SK-N-SH (cell line): ENCODE results near the gene AKAP6.

Experiments used
- JUND ChIP-seq: IDR thresholded peaks from 2 replicates; pipeline ENCODE4 v1.4.0; 2012
- YY1 ChIP-seq: IDR thresholded peaks from 2 replicates; pipeline ENCODE4 v1.4.0; 2012; ENCODE audit warnings: low read depth, mild to moderate bottlenecking
- TF ChIP-seq, protein P1 (sequence below): fragments of 200-600 bp; sonication (generic); IDR thresholded peaks from 2 replicates; pipeline ENCODE4 v1.6.1; 2017; ENCODE audit warnings: antibody characterized with exemption, mild to moderate bottlenecking, moderate library complexity

DNA sequence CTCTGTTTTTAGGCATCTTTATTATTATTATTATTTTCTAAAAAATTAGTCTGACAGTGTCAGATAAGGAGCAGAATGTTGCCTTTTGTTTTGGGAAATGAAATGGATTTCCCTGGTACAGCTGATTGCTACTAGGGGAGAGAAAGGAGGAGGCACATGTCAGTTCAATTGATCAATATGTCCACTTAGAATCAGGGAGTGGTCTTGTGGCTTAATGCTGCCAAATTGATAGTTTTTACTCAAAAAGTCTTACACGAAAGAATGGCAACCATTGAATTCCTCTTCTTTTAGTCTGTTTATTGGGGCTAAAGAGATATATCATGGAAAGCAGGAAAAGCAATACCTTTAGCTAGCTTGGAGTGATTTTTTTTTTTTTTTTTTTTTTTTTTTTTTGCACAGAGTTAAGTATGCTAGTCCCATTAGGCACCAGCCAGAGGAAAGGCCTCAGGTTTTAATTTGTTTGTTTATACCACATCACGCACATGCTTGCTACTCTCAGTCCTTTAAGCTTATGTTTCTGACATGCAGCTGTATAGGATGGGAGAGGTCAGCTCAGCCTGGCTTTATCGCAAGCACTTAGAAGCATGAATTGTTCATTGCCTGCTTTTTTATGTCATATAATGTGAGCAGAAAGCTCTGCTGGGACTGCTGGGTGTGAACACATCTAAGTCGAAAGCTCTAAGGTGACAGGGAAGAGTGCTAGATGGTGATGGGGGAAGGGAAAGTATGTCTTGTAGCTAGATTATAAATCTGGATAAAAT, 1.4 kb downstream of the AKAP6 start:
- no peak for TF ChIP-seq JUND
- no peak for TF ChIP-seq YY1
- TF ChIP-seq, protein P1, sequence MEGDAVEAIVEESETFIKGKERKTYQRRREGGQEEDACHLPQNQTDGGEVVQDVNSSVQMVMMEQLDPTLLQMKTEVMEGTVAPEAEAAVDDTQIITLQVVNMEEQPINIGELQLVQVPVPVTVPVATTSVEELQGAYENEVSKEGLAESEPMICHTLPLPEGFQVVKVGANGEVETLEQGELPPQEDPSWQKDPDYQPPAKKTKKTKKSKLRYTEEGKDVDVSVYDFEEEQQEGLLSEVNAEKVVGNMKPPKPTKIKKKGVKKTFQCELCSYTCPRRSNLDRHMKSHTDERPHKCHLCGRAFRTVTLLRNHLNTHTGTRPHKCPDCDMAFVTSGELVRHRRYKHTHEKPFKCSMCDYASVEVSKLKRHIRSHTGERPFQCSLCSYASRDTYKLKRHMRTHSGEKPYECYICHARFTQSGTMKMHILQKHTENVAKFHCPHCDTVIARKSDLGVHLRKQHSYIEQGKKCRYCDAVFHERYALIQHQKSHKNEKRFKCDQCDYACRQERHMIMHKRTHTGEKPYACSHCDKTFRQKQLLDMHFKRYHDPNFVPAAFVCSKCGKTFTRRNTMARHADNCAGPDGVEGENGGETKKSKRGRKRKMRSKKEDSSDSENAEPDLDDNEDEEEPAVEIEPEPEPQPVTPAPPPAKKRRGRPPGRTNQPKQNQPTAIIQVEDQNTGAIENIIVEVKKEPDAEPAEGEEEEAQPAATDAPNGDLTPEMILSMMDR, result no peak
